Prostate gland (tissue), 2 donors: ENCODE results near the gene MBD2. TPM values are rescaled to one million over a fixed set of nuclear protein-coding genes. Genes with fewer than 3 reads are reported as not detected.

Source experiments
- DNase-seq: peaks from one replicate; pipeline ENCODE4 v3.0.0-alpha.2; 2019; ENCODE audit warnings: low spot score
- H3K27ac ChIP-seq, 2 donors: fragments of 200-600 bp; sonication (generic); 2 replicates each; pipeline ENCODE4 v1.5.1; 2017 to 2019
- H3K27me3 ChIP-seq: fragments of 200-600 bp; sonication (generic); replicated peaks from 2 replicates; pipeline ENCODE4 v1.5.1; 2019; ENCODE audit not compliant: insufficient read depth
- H3K36me3 ChIP-seq, 2 donors: fragments of 200-600 bp; sonication (generic); 1 replicate in 1 of 2; 2 replicates in 1 of 2; pipeline versions ENCODE4 v1.5.1 to v1.8.1; 2017 to 2019
- H3K4me1 ChIP-seq: fragments of 200-600 bp; sonication (generic); replicated peaks from 2 replicates; pipeline ENCODE4 v1.5.1; 2019
- H3K4me3 ChIP-seq, 2 donors: fragments of 200-600 bp; sonication (generic); 2 replicates each; pipeline ENCODE4 v1.5.1; 2017 to 2019
- H3K9me3 ChIP-seq: fragments of 200-600 bp; sonication (generic); 2 replicates; pipeline ENCODE4 v1.5.1; 2017
- POLR2A ChIP-seq: fragments of 450-650 bp; IDR thresholded peaks from one replicate; pipeline ENCODE4 v1.6.1; 2016; ENCODE audit warnings: antibody characterized with exemption, mild to moderate bottlenecking
- POLR2AphosphoS5 ChIP-seq: sonication (generic); formaldehyde crosslinking; IDR thresholded peaks from one replicate; pipeline ENCODE4 v1.6.1; 2017; ENCODE audit warnings: antibody characterized with exemption
- WGBS: methylation state at CpG from one replicate; pipeline ENCODE4 v1.1.5; 2018; 5-methylcytosine and 5-hydroxymethylcytosine counted together
- intact Hi-C: fragments of 100-400 bp; cut with DNase I; formaldehyde crosslinking; loops from one replicate; pipeline ENCODE4 v1.14.2; 2022
- total RNA-seq, 2 donors: library from RNA; depleted of rRNA; stranded (reverse); fragments of >200 nt; gene quantifications; one replicate each; pipeline ENCODE4 v1.1.0, GENCODE V29; 2016
- TF ChIP-seq, protein P1 (sequence below), 4 experiments: fragments of 200-600 bp in 2 of 4; fragments of 450-650 bp in 2 of 4; sonication (generic) in 2 of 4; IDR thresholded peaks; 1 replicate in 3 of 4; 2 replicates in 1 of 4; pipeline ENCODE4 v1.5.1; 2016 to 2019; ENCODE audit warnings: antibody characterized with exemption in 4 of 4, mild to moderate bottlenecking in 2 of 4, moderate library complexity in 2 of 4

MBD2 gene
- total RNA-seq, 2 donors from 2014 or later, result 33.3 to 50.3 TPM

DNA sequence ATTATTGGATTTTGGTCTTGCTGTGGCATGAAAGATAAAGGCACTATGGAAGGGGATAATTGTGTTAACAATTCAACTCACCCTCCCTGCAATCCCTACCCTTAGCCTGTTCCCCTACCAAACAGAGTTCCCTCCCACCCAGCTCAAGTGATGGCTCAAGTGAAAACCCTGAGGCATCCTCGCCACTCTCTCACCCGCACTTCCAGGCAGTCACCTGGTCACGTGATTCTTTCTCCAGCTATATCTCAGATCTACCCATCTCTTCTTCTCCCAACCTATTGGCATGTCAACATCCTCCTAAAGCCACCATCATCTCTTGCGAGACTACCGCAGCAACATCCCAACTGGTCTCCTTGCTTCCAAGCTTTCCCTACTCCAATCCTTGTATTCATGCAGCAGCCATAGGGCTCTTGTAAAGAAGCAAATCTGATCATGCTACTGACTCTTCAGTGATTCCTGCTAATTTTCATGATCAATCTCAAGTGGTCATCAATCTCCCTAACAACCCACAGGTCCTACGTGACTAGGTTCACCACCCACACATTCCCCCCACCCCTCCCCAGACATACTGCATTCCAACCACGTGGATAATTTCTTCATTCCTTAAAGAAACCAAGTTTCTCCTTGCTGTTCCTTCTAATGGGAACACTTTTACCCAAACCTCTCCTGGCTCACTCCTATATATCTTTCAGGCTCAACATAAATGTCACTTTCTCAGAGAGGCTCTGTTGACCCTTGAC is 66.7 kb downstream of the MBD2 start:
- Histone ChIP-seq H3K36me3 (no peaks in the 10 kb centered on the region), H3K4me3 (no peak overlapping the region), H3K27ac (no peak overlapping the region), H3K4me1 (no peaks in the 10 kb centered on the region), H3K9me3 (no peaks in the 10 kb centered on the region), H3K27me3 (no peaks in the 10 kb centered on the region)
- TF ChIP-seq POLR2AphosphoS5 (no peak), POLR2A (no peak)
- TF ChIP-seq, protein P1, sequence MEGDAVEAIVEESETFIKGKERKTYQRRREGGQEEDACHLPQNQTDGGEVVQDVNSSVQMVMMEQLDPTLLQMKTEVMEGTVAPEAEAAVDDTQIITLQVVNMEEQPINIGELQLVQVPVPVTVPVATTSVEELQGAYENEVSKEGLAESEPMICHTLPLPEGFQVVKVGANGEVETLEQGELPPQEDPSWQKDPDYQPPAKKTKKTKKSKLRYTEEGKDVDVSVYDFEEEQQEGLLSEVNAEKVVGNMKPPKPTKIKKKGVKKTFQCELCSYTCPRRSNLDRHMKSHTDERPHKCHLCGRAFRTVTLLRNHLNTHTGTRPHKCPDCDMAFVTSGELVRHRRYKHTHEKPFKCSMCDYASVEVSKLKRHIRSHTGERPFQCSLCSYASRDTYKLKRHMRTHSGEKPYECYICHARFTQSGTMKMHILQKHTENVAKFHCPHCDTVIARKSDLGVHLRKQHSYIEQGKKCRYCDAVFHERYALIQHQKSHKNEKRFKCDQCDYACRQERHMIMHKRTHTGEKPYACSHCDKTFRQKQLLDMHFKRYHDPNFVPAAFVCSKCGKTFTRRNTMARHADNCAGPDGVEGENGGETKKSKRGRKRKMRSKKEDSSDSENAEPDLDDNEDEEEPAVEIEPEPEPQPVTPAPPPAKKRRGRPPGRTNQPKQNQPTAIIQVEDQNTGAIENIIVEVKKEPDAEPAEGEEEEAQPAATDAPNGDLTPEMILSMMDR (IDR thresholded peaks at IDR 0.05), result no peak
- WGBS, result 85% methylated on average over 7 of the region's 7 CpGs
- no peak for DNase-seq
- intact Hi-C loops, result no loop called here

DNA sequence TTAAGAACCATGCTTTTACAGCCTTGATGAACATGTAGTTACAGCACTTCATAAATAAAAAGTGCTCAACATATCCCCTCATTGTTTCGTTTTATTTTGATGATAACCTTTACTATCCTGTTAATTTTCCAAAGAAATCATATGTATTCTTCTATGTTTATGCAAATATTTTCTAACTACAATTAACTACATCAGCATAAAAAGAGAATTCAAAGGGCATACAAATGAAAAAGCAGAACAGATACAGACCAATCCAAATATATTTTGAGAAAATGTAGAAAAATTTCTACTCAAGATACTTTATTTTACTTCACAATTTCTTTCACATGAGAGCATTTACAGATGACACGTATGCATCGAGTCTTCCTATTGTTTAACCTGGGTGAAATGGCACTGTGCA is 69.1 kb downstream of the MBD2 start:
- TF ChIP-seq POLR2AphosphoS5, result no peak
- no peak for TF ChIP-seq POLR2A
- TF ChIP-seq, protein P1 (IDR thresholded peaks at IDR 0.05), result no peak
- no peaks in the 10 kb centered on the region for H3K27me3 ChIP-seq
- no peaks in the 10 kb centered on the region for H3K9me3 ChIP-seq
- no peaks in the 10 kb centered on the region for H3K36me3 ChIP-seq
- no peak overlapping the region for H3K27ac ChIP-seq
- no peak for DNase-seq
- intact Hi-C loops, result no loop called here
- no peaks in the 10 kb centered on the region for H3K4me1 ChIP-seq
- no peak overlapping the region for H3K4me3 ChIP-seq
- WGBS, result 79% methylated on average over 3 of the region's 3 CpGs

DNA sequence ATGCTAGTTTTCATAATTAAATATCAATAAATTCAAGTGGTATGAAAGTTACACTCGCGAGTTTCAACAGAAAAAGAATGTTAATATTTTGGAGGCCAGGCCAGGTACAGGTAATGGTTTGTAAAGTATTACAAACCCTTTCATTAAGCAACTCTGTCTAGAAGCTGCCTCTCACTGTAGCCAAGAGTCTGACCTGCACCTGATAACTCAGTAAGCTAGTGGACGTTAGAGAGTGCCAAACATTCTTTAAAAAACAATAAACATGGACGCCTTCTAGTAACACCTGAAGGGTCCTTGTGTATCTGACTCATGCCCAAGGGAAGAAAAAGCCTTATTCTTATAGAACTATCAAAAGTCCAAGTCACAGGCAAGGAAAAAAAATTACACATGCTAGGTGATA is 70.2 kb downstream of the MBD2 start:
- no peak overlapping the region for H3K4me3 ChIP-seq
- WGBS, result 74% methylated on average over 4 of the region's 4 CpGs
- no peaks in the 10 kb centered on the region for H3K36me3 ChIP-seq
- H3K27ac ChIP-seq, result no peak overlapping the region
- H3K27me3 ChIP-seq, result no peaks in the 10 kb centered on the region
- no peaks in the 10 kb centered on the region for H3K9me3 ChIP-seq
- no peak for TF ChIP-seq POLR2AphosphoS5
- TF ChIP-seq POLR2A, result no peak
- TF ChIP-seq, protein P1 (IDR thresholded peaks at IDR 0.05), result no peak
- H3K4me1 ChIP-seq, result no peaks in the 10 kb centered on the region
- no peak for DNase-seq
- intact Hi-C loops, result no loop called here

DNA sequence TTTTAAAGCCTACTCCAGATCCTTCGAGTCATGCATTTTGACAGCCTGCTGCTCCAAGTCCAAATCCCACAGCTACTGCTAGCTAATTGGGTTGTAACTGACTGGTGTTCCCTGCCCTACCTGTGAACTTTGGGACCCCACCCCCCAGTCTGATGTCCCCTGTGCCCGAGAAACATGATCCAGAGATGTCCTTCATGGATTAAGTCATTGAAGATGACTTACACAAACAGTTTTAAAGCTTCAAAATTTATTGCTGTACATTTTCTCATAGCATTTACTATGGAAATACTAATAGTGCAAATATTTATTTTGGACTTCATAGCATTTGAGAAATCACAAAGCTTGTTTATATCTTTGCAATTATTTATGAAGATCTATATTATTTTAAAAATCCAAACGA is 73.1 kb downstream of the MBD2 start:
- no peak for TF ChIP-seq POLR2AphosphoS5
- TF ChIP-seq, protein P1 (IDR thresholded peaks at IDR 0.05), result no peak
- no peak for TF ChIP-seq POLR2A
- DNase-seq, result no peak
- Histone ChIP-seq H3K9me3 (no peaks in the 10 kb centered on the region), H3K36me3 (no peaks in the 10 kb centered on the region), H3K27ac (no peak overlapping the region), H3K27me3 (no peaks in the 10 kb centered on the region), H3K4me3 (no peak overlapping the region), H3K4me1 (no peaks in the 10 kb centered on the region)
- intact Hi-C loops, result no loop called here
- 24% methylated on average over 3 of the region's 3 CpGs for WGBS

DNA sequence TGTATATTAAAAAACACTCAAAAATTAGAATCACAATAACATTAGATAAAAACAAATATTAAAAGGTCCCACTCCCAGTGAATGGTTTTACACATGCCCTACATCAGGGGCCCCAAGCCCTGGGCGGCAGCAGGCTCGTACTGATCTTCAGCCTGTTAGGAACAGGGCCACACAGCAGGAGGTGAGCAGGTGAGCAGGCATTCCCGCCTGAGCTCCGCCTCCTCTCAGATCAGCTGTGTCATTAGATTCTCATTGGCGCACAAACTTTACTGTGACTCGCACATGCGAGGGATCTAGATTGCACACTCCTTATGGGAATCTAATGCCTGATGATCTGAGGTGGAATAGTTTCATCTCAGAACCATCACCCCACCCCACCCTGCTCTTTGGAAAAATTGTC is 74.2 kb downstream of the MBD2 start:
- Histone ChIP-seq H3K4me3 (no peak overlapping the region), H3K4me1 (no peaks in the 10 kb centered on the region), H3K9me3 (no peaks in the 10 kb centered on the region), H3K27me3 (no peaks in the 10 kb centered on the region), H3K27ac (no peak overlapping the region), H3K36me3 (no peaks in the 10 kb centered on the region)
- intact Hi-C loops, result no loop called here
- no peak for TF ChIP-seq POLR2AphosphoS5
- TF ChIP-seq POLR2A, result no peak
- TF ChIP-seq, protein P1 (IDR thresholded peaks at IDR 0.05), result no peak
- DNase-seq, result no peak
- 96% methylated on average over 7 of the region's 7 CpGs for WGBS
